Stimulated activated CD8-positive, alpha-beta memory T cell treated with anti-CD3 and anti-CD28 coated beads, Interleukin-7, amount 100 ng/mL, for 24 hours (primary cell): ENCODE results near the gene OR3A2.
"Not testable (repeated sequence)": the region's sequence is repeated elsewhere in the genome, so short reads cannot be mapped to it uniquely, and the experiment has no call there.

Source experiments
- DNase-seq: peaks from one replicate; pipeline ENCODE4 v3.0.0-alpha.2; 2020; ENCODE audit warnings: low read depth

Gene OR3A2

GRCh38 chr17:3385869-3386816 lies at the start of gene OR3A2:
TSS of gene OR3A2 (minus strand) at chr17:3386308.
- DNase-seq, result no peak

GRCh38 chr17:3433741-3434140 lies 47.6 kb upstream of the OR3A2 start, which contains the start of gene OR1E2:
TSS of gene OR1E2 (minus strand) at chr17:3433841. CDS start at chr17:3433841, 0 bp downstream.
- no peak for DNase-seq

- DNase-seq, result not testable (repeated sequence)
Observed at GRCh38 chr17:3433215-3433614, 47.1 kb upstream of the OR3A2 start.

- no peak for DNase-seq
Observed at GRCh38 chr17:3418222-3418621, 32.1 kb upstream of the OR3A2 start.

GRCh38 chr17:3415610-3416009 lies 29.5 kb upstream of the OR3A2 start:
- no peak for DNase-seq

- DNase-seq, result not testable (repeated sequence)
Observed at GRCh38 chr17:3412216-3412615, 26.1 kb upstream of the OR3A2 start.

GRCh38 chr17:3411070-3411469 lies 25.0 kb upstream of the OR3A2 start, which contains the start of gene OR3A3:
TSS of gene OR3A3 (plus strand) at chr17:3411370.
- no peak for DNase-seq

- not testable (repeated sequence) for DNase-seq
Observed at GRCh38 chr17:3403856-3404255, 17.7 kb upstream of the OR3A2 start.

- DNase-seq, result no peak
Observed at GRCh38 chr17:3401786-3402185, 15.7 kb upstream of the OR3A2 start.

GRCh38 chr17:3400055-3400454 lies 13.9 kb upstream of the OR3A2 start:
- DNase-seq, result no peak

GRCh38 chr17:3398310-3398709 lies 12.2 kb upstream of the OR3A2 start, which contains the start of gene OR1E1:
TSS of gene OR1E1 (minus strand) at chr17:3398410. CDS start at chr17:3398410, 0 bp downstream.
- no peak for DNase-seq

GRCh38 chr17:3397801-3398200 lies 11.7 kb upstream of the OR3A2 start:
- not testable (repeated sequence) for DNase-seq

- no peak for DNase-seq
Observed at GRCh38 chr17:3389791-3390190, 3.7 kb upstream of the OR3A2 start.

GRCh38 chr17:3381957-3382356 lies 4.2 kb downstream of the OR3A2 start:
- DNase-seq, result no peak

- DNase-seq, result no peak
Observed at GRCh38 chr17:3378321-3378720, 7.8 kb downstream of the OR3A2 start.

GRCh38 chr17:3371167-3371566 lies 14.9 kb downstream of the OR3A2 start:
- not testable (repeated sequence) for DNase-seq

- DNase-seq, result not testable (repeated sequence)
Observed at GRCh38 chr17:3342782-3343181, 43.3 kb downstream of the OR3A2 start.

- no peak for DNase-seq
Observed at GRCh38 chr17:3335876-3336275, 50.2 kb downstream of the OR3A2 start.

GRCh38 chr17:3318336-3318735 lies 67.8 kb downstream of the OR3A2 start:
- no peak for DNase-seq

GRCh38 chr17:3316836-3317235 lies 69.3 kb downstream of the OR3A2 start:
- DNase-seq, result no peak

GRCh38 chr17:3308603-3309002 lies 77.5 kb downstream of the OR3A2 start:
- no peak for DNase-seq

GRCh38 chr17:3298260-3298659 lies 87.8 kb downstream of the OR3A2 start, which contains the start of gene OR3A1:
TSS of gene OR3A1 (minus strand) at chr17:3298360. CDS start at chr17:3292582, 5,778 bp downstream.
- DNase-seq, result no peak

- DNase-seq, result no peak
Observed at GRCh38 chr17:3295632-3296031, 90.5 kb downstream of the OR3A2 start.
